Stimulated activated CD8-positive, alpha-beta memory T cell treated with anti-CD3 and anti-CD28 coated beads, Interleukin-4, amount 100 ng/mL, for 1 hour (primary cell): ENCODE data around the gene GALNT18.

Experiments used
- DNase-seq, 2 donors: peaks; one replicate each; pipeline ENCODE4 v3.0.0-alpha.2; 2020; ENCODE audit warnings: low read depth in 2 of 2, low spot score in 1 of 2

The GALNT18 gene

DNA sequence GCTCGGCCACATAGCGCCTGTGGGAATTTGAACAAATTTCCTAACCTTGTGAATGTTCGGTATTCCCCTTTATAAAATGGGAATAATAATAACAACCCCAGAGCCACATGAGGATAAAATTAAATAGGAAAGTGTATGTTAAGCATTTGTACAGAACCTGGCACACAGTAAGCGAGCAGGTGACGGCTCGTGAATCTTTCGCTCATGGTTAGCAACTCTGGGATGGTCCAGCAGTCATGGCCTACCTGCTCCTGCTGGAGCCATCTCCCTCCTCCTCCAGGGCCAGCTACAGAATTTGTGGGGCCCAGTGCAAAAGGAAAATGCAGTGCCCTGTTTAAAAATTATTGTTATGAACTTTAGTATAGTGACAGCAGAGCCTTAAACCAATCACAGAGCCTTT lies 180.3 kb downstream of the GALNT18 start:
- DNase-seq, result no peak

DNA sequence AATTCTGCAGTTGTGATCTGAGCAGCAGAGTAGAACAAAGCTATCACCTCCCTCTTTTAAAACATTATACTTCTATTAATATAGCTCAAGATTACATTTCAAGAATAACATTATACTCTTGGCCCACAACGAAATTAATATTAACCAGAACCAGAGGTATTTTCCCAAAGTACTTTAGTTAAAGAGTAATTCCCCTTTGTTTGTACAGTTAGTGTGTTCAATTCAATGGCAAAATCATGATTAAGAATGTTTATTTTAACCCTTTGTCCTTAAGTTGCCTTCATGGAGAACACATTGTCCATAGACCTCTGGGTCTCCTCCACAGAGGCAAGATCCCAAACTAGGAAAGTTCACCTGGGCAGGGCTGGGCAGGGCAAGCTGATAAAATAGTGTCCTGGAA lies 180.7 kb downstream of the GALNT18 start:
- DNase-seq, result no peak

DNA sequence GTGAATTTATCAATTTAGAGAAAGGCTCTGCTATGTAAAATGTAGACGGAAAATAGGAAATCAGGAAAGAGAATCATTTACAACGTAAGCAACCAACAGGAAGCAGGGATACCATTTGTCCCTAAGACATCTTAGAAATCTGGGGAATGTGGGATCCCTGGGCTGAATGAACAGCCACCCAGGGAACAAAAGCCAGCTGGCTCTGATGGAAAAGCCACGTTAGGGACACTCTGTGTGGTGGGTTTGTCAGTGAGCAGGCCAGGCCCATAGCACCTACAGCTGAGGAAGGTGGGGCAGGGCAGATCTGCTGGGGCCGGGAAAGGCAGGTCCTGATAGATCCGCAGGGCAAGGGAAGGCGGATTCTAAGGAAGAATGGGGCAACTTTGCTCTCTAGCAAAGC lies 181.7 kb downstream of the GALNT18 start:
- DNase-seq, result no peak

DNA sequence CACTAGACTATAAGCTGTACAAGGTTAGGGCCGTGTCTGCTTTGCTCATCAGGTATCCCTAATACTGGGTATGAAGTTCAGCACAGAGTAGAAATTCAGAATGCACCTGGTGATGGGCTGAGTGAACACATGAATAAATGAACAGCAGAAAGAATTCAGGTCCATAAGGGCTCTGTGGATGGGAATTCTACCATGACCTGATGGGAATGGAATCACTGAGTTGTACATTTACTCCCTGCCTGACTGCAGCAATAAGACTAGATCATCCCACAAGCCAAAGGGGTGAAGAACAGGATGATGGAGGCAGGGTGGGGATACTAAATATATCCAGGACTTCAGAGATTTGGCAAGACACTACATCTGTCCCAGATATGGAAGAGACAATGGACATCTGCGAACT lies 182.2 kb downstream of the GALNT18 start:
- no peak for DNase-seq

DNA sequence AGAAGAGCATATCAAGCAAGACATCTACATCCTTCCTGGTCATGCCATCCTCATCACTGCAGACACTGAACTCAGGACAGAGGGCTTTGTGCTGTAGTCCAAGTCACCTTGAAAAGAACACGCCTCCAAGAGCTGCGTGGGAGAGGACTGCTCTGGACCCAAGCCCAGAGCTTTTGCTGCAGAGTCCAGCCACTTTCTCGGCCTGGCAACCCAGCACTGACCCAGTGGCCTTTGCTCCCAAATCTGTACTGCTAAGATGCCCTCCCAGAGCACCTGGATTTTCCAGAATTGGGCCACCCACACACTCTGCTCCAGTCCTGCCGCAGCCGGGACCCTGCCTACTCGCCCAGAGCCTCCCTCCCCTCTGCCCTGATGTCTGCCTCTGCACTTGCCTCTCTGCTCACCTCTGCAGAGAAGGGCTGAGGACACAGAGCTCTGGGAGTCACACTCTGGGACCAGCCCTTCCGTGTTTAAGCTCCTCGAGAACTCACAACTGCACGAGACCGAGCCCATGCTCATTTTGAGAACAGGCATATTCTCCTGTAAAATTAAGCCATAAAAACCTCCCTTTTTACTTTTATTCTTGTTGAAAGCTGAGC lies 185.0 kb downstream of the GALNT18 start:
- no peak for DNase-seq

DNA sequence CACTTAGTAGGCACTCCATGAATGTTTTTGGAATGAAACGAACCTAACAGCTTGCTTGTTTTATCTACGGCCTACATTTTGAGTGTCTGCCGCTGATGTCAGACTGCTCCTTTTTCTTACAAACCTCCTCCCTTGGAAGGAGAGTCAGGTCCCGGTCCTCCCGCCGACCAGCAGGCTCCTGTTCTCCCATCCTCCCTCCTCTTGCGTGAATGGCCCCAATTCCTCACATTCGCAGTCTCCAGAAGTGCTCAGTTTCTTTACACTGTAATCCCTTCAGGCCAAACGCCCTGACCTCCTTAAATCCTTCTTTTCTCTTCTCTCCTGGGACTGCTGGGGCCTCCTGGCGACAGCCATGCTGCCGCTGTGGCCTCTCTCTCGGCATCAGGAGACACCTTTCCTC lies 186.2 kb downstream of the GALNT18 start:
- no peak for DNase-seq

DNA sequence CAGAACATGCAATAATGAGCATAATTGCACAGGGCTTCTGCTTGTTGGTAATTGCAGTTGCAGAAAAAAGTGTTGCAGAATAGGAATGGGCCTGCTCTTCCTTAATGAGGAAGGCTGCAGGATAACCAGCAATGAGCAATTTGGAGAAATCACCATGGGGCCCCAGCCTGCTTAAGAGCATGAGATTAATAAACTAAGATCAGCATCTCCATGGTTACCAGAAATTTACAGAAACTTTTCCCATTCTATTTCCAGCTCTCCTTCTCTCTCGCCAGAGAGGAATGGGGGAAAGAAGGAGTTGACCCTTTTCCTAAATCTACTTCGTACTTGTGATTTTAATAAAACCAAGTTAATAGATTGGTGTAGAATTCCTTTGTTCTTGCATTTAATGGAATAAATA lies 187.8 kb downstream of the GALNT18 start:
- DNase-seq, result no peak

DNA sequence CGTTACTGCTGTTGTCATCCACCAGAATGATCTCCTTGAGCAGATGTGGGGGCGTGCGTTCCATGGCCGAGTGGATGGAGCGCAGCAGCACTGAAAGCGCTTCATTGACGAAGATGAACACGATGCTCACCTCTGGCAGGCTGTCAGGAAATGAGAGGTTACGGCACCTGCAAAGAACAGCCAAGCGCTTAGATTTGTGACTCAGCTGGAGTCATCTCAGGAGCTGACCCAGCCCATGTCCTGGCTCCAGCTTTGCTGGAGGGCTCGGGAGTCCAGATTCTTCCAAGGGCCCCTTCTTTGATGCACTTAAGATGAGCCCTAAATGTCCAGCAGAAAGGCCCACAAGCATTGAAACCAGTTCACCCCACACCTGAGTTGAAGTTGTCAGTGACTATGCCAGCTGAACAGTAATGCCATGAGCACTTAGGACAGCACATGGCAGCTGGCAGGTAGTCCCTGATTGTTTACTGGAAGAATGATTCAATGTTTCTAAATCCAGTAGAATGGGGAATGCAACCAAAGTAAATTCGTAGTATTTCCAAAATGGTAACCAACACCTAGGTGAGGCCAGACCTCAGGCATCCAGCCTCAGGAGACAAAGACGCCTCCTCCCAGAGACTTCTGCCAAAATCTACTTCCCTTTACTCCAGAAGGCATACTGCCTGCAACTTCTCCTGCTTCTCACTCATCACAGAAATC lies 189.0 kb downstream of the GALNT18 start:
- no peak for DNase-seq

DNA sequence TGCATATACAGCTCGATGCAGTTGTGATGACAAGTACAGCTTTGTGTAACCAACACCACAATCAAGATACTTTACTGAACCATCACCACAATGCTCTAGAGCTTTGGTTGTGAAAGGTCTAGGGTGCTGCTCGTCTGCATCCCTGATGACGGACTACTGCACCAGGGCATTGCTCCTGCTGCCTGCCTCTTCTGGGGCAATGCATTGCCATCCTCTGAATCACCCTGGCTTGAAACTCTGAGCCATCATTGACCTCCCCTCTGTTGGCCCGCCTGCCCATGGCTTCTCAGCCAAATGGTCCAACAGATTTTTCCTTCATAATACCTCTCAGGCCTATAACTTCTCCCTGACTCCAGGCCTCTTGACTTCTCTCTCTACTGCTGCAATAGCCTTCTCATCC lies 191.4 kb downstream of the GALNT18 start:
- DNase-seq, result no peak

DNA sequence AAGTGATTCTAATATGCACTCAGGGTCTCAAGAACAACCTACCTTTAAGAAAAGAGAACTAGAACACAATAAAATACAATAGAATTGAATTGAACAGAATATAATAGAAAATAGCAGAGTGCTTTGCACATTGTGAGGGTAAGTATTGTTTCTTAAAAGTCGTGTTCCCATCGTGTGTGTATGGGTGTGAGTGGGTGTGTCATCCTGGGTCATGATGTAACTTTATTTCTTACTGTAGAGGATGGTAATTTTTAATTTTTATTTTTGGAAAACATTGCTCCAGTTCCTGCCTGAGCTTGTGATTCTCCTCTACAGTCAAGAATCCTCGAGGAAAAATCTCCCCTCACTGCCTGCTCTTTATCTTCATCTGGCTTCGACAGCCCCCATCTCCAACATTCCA lies 193.1 kb downstream of the GALNT18 start:
- DNase-seq, result no peak

DNA sequence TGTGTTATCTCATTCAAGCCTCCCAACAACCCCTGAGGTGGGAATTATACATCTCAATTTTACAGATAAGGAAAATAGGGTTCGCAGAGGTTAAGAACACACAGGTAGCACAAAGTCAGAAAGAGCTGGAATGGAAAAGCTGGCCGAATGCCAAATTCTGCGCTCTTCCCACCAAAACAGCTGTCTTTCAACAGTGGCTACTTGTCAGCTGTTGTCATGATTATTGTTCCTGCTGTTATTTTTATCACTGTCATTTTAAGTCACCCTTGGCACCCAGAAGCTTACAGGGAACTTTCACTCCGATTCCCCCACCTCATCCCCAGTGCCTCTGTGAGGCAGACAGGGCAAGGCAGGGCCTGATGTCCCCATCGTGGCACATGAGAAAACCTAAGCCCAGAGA lies 194.3 kb downstream of the GALNT18 start:
- no peak for DNase-seq

DNA sequence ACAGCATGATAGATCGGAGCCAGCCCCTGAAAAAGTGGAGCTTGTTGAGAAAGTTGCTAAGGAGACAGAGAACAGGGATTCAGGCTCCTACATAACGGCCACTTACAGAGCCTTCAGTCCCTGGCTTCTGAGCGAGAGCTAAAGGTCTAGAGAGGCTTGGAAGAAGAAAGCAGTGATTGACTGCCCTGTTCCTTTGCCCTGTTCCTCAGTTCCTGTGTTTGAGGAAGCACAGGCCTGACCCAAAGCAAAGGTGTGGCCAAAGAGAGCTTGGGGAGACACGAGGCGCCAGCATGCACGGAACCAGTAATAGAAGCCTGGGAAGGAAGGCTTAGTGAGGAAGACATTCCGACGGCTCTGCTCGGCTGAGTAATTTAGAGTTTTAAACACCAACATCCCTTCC lies 194.7 kb downstream of the GALNT18 start:
- no peak for DNase-seq

DNA sequence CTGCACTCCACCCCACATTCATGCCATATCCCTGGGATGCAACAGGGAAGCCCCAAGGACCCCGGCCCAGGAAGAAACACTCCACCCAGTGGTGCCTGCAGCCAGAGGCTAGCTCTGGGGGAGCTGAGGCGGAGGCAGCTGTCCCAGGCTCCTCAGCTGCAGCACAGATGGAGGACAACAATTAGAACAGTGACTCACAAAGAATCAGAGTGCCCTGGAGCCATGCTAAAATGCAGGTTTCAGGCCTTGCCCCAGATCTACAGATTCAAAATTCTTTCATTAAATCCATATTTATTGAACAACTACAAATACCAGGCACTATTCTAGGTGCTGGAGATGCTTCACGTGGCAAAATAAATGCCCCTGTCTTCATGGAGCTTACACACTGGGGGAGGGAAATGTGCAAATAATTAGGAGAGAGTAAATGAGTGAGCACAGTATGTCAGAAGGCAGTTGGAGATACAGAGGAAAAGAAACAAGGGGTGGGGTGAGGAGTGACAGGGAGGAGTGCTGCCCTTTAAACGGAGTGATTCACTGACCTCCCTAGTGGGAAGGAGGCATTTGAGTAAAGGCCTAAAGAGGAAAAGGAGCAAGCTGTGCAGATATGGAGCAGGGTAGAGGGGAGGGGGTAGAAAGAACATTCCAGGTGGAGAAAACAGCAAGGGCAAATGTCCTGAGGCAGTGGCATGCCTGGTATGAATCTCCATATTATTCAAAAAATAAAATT lies 195.4 kb downstream of the GALNT18 start:
- DNase-seq, result no peak

DNA sequence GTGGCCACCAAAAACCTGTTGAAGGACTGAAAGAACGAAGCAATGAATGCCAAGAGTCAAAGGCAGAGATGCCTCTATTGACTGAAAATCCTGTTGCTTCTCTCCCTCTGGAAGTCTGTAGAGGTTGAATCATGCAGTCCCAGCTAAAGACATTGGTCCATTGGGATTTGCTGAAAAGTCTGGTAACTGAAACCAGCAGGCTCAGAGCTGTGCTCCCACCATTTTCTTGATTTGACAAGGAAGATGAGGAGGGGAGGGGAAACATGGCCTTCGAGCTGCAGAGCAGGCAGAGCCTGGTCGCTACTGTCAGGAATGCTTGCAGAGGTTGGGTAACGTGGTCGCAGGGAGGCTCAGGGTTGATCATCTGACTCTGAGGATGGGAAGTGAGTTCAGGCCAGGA lies 196.0 kb downstream of the GALNT18 start:
- DNase-seq, result no peak

DNA sequence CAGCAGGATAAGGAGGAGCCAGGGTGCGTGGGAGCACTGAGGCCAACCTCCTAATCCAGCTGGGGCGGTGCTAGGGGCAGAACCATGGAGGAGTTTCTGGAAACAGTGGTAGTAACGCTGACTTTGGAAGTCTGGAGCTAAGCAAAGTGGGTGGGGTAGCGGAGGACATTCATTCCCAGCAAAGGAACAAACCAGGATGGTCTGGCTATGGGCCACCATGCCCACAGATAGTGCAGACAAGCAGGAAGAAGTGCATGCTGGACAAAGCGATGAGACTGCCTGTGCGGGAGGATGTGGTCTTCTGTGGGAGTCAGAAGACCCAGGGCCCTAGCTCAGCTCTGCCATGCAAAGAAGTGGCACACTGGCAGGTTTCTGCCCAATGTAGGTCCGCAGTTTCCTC lies 197.1 kb downstream of the GALNT18 start:
- no peak for DNase-seq

DNA sequence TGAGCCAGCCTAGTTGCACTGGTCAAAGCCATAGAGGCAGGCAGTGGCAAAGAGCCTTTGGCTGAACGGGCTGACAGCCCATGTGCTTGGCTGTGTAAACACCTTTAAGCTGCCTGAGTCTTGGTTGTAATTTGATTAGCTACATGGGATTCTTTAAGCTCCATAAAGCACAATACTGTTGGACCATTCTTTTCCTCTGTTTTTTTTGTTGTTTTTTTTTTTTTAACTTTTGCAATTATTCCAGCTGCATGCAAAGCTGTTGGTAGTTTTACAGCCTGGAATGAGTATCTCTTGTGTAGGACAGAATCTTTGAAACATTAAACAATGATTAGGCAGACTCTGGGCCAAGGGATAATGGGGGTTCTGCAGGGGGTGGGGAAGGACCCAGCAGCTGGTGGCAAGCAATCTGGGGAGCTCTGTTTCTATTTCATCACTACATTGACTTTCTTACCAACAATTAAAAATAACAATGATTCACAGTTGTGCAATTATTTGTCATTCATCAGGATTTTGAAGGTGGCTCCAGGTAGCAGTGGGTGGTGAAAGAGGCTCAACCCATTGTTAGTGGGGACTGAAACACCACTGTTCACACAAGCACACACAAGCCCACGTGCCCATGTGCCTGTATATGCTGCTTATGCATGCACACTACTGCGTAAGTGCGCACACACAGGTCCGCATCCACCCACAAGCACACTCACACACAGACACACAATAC lies 199.2 kb downstream of the GALNT18 start:
- DNase-seq, result no peak

DNA sequence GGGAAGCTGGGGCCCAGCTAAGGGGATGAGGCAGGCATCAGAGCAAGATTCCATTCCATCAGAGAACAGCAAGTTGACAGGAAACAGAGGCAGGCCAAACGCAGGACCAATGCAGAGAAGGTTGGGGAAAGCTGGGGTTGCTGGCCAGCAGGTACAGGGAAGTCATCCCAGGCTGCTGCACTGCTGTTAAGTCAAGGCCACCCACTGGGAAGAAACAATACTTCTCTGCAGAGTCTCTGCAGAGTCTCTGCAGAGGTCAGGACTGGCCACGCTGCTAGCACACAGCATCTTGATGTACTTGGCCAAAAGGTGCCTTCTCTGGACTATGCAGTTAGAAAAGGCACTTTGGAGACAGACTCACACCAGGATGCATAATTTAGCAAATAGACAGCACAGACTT lies 200.3 kb downstream of the GALNT18 start:
- no peak for DNase-seq

DNA sequence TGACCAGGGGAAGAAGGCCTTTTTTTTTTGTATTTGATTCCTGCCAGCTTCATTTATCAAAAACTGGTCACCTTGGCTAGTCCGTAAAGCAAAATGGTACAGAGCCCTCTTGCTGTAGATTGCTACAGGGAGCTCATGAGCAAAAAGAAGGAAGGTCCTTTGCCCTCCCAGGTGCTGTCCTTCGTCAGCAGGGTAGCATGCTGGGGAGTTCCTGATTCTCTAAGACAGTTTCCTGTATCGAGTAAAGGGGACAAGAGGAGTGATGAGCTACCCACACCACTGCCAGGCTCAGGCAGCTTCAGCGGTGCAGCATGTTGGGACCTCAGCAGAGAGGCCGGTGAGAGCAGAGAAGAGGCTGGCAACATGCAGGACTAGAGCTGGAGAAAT lies 200.9 kb downstream of the GALNT18 start:
- no peak for DNase-seq

DNA sequence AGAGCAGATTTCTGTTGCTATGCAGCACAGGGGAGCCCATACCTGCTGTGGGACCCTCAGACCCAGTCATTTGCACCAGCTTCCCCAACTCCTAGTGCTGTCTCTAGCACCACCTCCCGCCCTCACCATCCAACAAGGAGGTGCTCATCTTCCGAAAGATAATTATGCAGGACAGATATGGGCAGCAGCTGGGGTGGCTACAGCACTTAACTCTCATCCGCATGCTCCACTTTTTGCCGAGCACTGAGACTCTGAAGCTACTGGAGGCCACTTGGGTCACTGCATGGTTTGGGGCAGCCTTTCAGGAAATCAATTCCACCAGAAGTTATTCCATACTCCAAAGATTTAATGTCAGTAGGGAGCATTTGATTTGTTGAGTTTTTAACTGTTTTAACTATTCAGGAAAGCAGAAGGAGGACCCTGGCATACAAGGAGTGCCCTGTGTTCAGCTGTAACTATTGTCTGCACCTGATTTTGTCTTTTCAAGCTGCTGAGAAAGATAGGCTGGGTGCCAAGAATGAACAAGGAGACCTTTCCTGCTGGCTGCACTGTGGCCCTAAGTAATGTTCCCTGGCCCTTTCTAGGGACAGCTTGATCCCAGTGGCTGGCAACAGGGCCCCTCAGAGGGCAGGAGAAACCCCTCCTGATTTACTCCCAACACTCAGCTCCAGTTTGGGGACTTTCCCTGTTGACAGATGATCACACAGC lies 201.5 kb downstream of the GALNT18 start:
- no peak for DNase-seq

DNA sequence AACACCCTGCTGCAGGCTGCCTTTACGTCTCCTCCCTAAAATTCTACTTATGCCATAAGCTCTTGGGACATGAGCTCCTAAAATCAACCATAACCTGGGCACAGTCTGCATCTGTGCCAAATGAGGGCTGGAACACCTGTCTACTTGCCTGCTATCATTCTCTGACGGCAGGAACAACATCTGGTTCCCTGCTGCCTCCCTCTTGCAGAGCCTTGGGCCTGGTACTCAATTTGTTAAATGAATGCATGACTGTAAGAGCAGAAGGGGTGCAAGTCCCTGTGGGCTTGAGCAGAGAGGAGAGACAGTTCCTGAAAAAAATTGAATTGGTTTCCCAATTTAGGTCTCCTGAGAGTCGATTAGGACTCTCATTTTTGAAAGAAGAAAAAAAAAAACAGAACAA lies 202.1 kb downstream of the GALNT18 start:
- no peak for DNase-seq

DNA sequence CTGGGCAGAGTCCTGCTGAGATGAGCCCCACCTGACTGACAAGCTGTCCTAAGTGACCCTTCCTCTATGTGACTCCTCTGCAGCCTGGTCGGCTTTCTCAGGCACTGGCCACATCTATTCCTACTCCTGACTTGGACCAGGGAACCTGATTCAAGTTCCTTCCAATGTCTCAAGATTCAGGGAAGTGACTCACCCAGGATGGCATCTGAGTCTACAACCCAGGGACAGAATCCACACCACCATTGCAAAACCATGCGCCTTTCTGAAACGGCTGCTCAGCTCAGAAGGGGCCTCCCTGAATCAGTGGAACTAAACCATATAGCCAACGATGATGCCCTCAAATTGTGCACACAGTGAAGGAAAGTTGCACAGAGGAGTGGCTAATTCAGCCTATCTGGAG lies 204.9 kb downstream of the GALNT18 start:
- no peak for DNase-seq
